WTC11 (cell line): ENCODE data around the gene PSMG4. TPM values are rescaled to one million over a fixed set of nuclear protein-coding genes. Genes with fewer than 3 reads are reported as not detected.
"Not testable (repeated sequence)": the region's sequence is repeated elsewhere in the genome, so short reads cannot be mapped to it uniquely, and the experiment has no call there.

Source experiments
- ATAC-seq: fragments of 200-7000 bp; cut with Tn5 transposase; 2 replicates; pipeline ENCODE4 v1.10.0; 2021; ENCODE audit warnings: mild to moderate bottlenecking, moderate library complexity
- CTCF ChIA-PET: fragments of 300-600 bp; sonication (Branson Sonifier 250); formaldehyde crosslinking; loops from one replicate; lab custom pipeline; 2021; ENCODE audit warnings: antibody characterized with exemption; lab: Charles Lee
- POLR2A ChIA-PET: fragments of 350-600 bp; sonication (Branson Sonifier 250); formaldehyde crosslinking; loops from one replicate; lab custom pipeline; 2021; ENCODE audit warnings: antibody characterized with exemption; lab: Charles Lee
- DNase-seq: peaks from one replicate; pipeline ENCODE4 v3.0.0; 2021; ENCODE audit warnings: low spot score
- H3K27ac Mint-ChIP-seq: 2 replicates; pipeline ENCODE4 v1.8.0; 2021; ENCODE audit warnings: mixed read lengths
- H3K27me3 Mint-ChIP-seq: 2 replicates; pipeline ENCODE4 v1.8.0; 2021; ENCODE audit warnings: low read depth, mild to moderate bottlenecking, moderate library complexity, mixed read lengths
- H3K36me3 Mint-ChIP-seq: 2 replicates; pipeline ENCODE4 v1.8.0; 2021; ENCODE audit warnings: mixed read lengths
- H3K4me1 Mint-ChIP-seq: 2 replicates; pipeline ENCODE4 v1.8.0; 2022; ENCODE audit warnings: mixed read lengths
- H3K4me3 Mint-ChIP-seq: 2 replicates; pipeline ENCODE4 v1.8.0; 2021; ENCODE audit warnings: mild to moderate bottlenecking, moderate library complexity, mixed read lengths
- H3K9me3 Mint-ChIP-seq: 2 replicates; pipeline ENCODE4 v1.8.0; 2021; ENCODE audit warnings: mixed read lengths
- ESRRA ChIP-seq: sonication (generic); formaldehyde crosslinking; IDR thresholded peaks from 2 replicates; pipeline ENCODE4 v1.8.1; 2022; ENCODE audit warnings: mild to moderate bottlenecking, missing genetic modification reagents, borderline replicate concordance
- FOXJ3 ChIP-seq: sonication (generic); formaldehyde crosslinking; IDR thresholded peaks from 2 replicates; pipeline ENCODE4 v1.9.0; 2021; ENCODE audit warnings: missing genetic modification reagents, mild to moderate bottlenecking, borderline replicate concordance
- HMGXB4 ChIP-seq: sonication (generic); formaldehyde crosslinking; IDR thresholded peaks from 2 replicates; pipeline ENCODE4 v1.8.1; 2023; ENCODE audit warnings: mild to moderate bottlenecking, moderate library complexity, missing genetic modification reagents
- JUN ChIP-seq: sonication (generic); formaldehyde crosslinking; IDR thresholded peaks from 2 replicates; pipeline ENCODE4 v1.8.0; 2023; ENCODE audit warnings: mild to moderate bottlenecking, missing genetic modification reagents
- MAX ChIP-seq: sonication (generic); formaldehyde crosslinking; IDR thresholded peaks from 2 replicates; pipeline ENCODE4 v1.8.0; 2022; ENCODE audit warnings: mild to moderate bottlenecking, missing genetic modification reagents
- MXD4 ChIP-seq: fragments of 250-450 bp; sonication (Bioruptor Pico); IDR thresholded peaks from 2 replicates; pipeline ENCODE4 v1.8.0; 2021; ENCODE audit warnings: mild to moderate bottlenecking, moderate library complexity, borderline replicate concordance
- SMAD3 ChIP-seq: sonication (generic); formaldehyde crosslinking; IDR thresholded peaks from 2 replicates; pipeline ENCODE4 v1.8.0; 2022; ENCODE audit warnings: missing genetic modification reagents, mild to moderate bottlenecking, borderline replicate concordance
- SOX15 ChIP-seq: fragments of 250-450 bp; sonication (Bioruptor Pico); IDR thresholded peaks from 2 replicates; pipeline ENCODE4 v1.9.0; 2021; ENCODE audit warnings: mild to moderate bottlenecking
- TEAD1 ChIP-seq: sonication (generic); formaldehyde crosslinking; IDR thresholded peaks from 2 replicates; pipeline ENCODE4 v1.8.0; 2022; ENCODE audit warnings: mild to moderate bottlenecking, missing genetic modification reagents
- ZNF121 ChIP-seq: sonication (generic); formaldehyde crosslinking; IDR thresholded peaks from 2 replicates; pipeline ENCODE4 v1.8.0; 2023; ENCODE audit warnings: missing genetic modification reagents
- ZNF263 ChIP-seq: sonication (generic); formaldehyde crosslinking; IDR thresholded peaks from 2 replicates; pipeline ENCODE4 v1.8.1; 2022; ENCODE audit warnings: low read depth, mild to moderate bottlenecking, moderate library complexity, missing genetic modification reagents
- ZNF416 ChIP-seq: fragments of 250-450 bp; sonication (Bioruptor Pico); IDR thresholded peaks from 2 replicates; pipeline ENCODE4 v1.9.0; 2021; ENCODE audit warnings: mild to moderate bottlenecking, inconsistent platforms
- ZNF423 ChIP-seq: fragments of 250-450 bp; sonication (Bioruptor Pico); IDR thresholded peaks from 2 replicates; pipeline ENCODE4 v2.1.2; 2022; ENCODE audit warnings: mild to moderate bottlenecking, moderate library complexity
- ZNF671 ChIP-seq: fragments of 250-450 bp; sonication (Bioruptor Pico); IDR thresholded peaks from 2 replicates; pipeline ENCODE4 v1.8.0; 2021; ENCODE audit warnings: mild to moderate bottlenecking
- total RNA-seq: library from RNA; stranded (reverse); gene quantifications from 3 replicates; pipeline ENCODE4 v1.2.3, GENCODE V29; 2021
- TF ChIP-seq, protein P1 (sequence below): fragments of 250-450 bp; sonication (Bioruptor Pico); IDR thresholded peaks from 2 replicates; pipeline ENCODE4 v1.9.0; 2021; ENCODE audit warnings: mild to moderate bottlenecking, borderline replicate concordance
- TF ChIP-seq, protein P2 (sequence below): sonication (generic); formaldehyde crosslinking; IDR thresholded peaks from 2 replicates; pipeline ENCODE4 v1.8.1; 2022; ENCODE audit warnings: low read depth, mild to moderate bottlenecking, moderate library complexity, missing genetic modification reagents, borderline replicate concordance
- TF ChIP-seq, protein P3 (sequence below): sonication (generic); formaldehyde crosslinking; IDR thresholded peaks from 2 replicates; pipeline ENCODE4 v1.8.0; 2023; ENCODE audit warnings: mild to moderate bottlenecking, missing genetic modification reagents

PSMG4 gene
- total RNA-seq, 1 experiment from 2014 or later = 38.2 TPM

GRCh38 chr6:3244003-3244831 is 14.5 kb upstream of the PSMG4 start:
- Mint-ChIP-seq H3K27ac (no peak overlapping the region), H3K4me1 (peaks cover 12% of the 10 kb centered on the region), H3K9me3 (no peaks in the 10 kb centered on the region; the same call in 1 of the 2 replicates), H3K36me3 (no peaks in the 10 kb centered on the region; the same call in 1 of the 2 replicates), H3K4me3 (no peak overlapping the region), H3K27me3 (peaks cover 3% of the 10 kb centered on the region; the same call in 1 of the 2 replicates)
- ATAC-seq (no peak), DNase-seq (no peak)
- ChIA-PET CTCF (interaction anchor here (0.7 to 1.9 kb wide), 3 partner anchors 8 to 82 kb away, joined by 3 to 12 read pairs (median 3); no protein-coding TSS in a partner anchor), POLR2A (interaction anchor here (0.6 kb wide), 1 partner anchor 335 kb away, joined by 3 read pairs; no protein-coding TSS in a partner anchor)
- TF ChIP-seq, protein P1, sequence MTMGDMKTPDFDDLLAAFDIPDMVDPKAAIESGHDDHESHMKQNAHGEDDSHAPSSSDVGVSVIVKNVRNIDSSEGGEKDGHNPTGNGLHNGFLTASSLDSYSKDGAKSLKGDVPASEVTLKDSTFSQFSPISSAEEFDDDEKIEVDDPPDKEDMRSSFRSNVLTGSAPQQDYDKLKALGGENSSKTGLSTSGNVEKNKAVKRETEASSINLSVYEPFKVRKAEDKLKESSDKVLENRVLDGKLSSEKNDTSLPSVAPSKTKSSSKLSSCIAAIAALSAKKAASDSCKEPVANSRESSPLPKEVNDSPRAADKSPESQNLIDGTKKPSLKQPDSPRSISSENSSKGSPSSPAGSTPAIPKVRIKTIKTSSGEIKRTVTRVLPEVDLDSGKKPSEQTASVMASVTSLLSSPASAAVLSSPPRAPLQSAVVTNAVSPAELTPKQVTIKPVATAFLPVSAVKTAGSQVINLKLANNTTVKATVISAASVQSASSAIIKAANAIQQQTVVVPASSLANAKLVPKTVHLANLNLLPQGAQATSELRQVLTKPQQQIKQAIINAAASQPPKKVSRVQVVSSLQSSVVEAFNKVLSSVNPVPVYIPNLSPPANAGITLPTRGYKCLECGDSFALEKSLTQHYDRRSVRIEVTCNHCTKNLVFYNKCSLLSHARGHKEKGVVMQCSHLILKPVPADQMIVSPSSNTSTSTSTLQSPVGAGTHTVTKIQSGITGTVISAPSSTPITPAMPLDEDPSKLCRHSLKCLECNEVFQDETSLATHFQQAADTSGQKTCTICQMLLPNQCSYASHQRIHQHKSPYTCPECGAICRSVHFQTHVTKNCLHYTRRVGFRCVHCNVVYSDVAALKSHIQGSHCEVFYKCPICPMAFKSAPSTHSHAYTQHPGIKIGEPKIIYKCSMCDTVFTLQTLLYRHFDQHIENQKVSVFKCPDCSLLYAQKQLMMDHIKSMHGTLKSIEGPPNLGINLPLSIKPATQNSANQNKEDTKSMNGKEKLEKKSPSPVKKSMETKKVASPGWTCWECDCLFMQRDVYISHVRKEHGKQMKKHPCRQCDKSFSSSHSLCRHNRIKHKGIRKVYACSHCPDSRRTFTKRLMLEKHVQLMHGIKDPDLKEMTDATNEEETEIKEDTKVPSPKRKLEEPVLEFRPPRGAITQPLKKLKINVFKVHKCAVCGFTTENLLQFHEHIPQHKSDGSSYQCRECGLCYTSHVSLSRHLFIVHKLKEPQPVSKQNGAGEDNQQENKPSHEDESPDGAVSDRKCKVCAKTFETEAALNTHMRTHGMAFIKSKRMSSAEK = no peak
- TF ChIP-seq MXD4 (CRISPR knock-in tag) (no peak), ZNF263 (no peak), SOX15 (no peak), ZNF121 (CRISPR knock-in tag) (no peak), ESRRA (no peak), TEAD1 (no peak), HMGXB4 (CRISPR knock-in tag) (no peak), SMAD3 (CRISPR knock-in tag) (no peak), ZNF416 (CRISPR knock-in tag) (no peak)
- TF ChIP-seq, protein P2, sequence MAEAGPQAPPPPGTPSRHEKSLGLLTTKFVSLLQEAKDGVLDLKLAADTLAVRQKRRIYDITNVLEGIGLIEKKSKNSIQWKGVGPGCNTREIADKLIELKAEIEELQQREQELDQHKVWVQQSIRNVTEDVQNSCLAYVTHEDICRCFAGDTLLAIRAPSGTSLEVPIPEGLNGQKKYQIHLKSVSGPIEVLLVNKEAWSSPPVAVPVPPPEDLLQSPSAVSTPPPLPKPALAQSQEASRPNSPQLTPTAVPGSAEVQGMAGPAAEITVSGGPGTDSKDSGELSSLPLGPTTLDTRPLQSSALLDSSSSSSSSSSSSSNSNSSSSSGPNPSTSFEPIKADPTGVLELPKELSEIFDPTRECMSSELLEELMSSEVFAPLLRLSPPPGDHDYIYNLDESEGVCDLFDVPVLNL (CRISPR knock-in tag) = no peak

DNA sequence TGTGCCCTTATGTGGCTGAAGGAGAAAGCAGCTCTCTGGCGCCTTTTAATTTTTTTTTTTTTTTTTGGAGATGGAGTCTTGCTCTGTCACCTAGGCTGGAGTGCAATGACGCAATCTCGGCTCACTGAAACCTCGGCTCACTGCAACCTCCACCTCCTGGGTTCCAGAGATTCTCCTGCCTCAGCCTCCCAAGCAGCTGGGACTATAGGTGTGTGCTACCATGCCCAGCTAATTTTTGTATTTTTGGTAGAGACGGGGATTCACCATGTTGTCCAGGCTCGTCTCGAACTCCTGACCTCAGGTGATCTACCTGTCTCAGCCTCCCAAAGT is 13.9 kb upstream of the PSMG4 start:
- H3K9me3 Mint-ChIP-seq, ATAC-seq, H3K27me3 Mint-ChIP-seq, H3K4me3 Mint-ChIP-seq, H3K36me3 Mint-ChIP-seq, H3K27ac Mint-ChIP-seq, DNase-seq: not testable (repeated sequence)
- peaks cover 14% of the 10 kb centered on the region for H3K4me1 Mint-ChIP-seq
- CTCF ChIA-PET = interaction anchor here (1.3 kb wide), 1 partner anchor 9 kb away, joined by 3 read pairs; no protein-coding TSS in a partner anchor
- POLR2A ChIA-PET = interaction anchor here (0.6 kb wide), 1 partner anchor 335 kb away, joined by 3 read pairs; no protein-coding TSS in a partner anchor

GRCh38 chr6:3245216-3245615 is 13.5 kb upstream of the PSMG4 start:
- POLR2A ChIA-PET = no interaction called here
- H3K36me3 Mint-ChIP-seq = no peaks in the 10 kb centered on the region; the same call in 1 of the 2 replicates
- peaks cover 9% of the 10 kb centered on the region for H3K27me3 Mint-ChIP-seq
- no peak overlapping the region for H3K4me3 Mint-ChIP-seq
- ATAC-seq (no peak), DNase-seq (no peak)
- CTCF ChIA-PET = interaction anchor here (1.3 kb wide), 1 partner anchor 9 kb away, joined by 3 read pairs; no protein-coding TSS in a partner anchor
- no peak overlapping the region for H3K27ac Mint-ChIP-seq
- no peaks in the 10 kb centered on the region; the same call in 1 of the 2 replicates for H3K9me3 Mint-ChIP-seq
- H3K4me1 Mint-ChIP-seq = peaks cover 16% of the 10 kb centered on the region
- no peak for TF ChIP-seq JUN (CRISPR knock-in tag)
- no peak for TF ChIP-seq ZNF423 (CRISPR knock-in tag)
- TF ChIP-seq, protein P2 (CRISPR knock-in tag) = no peak
- TF ChIP-seq MAX (CRISPR knock-in tag) = no peak
- TF ChIP-seq FOXJ3 (CRISPR knock-in tag) = no peak
- TF ChIP-seq HMGXB4 (CRISPR knock-in tag) = no peak
- no peak for TF ChIP-seq ZNF671 (CRISPR knock-in tag)
- TF ChIP-seq, protein P3, sequence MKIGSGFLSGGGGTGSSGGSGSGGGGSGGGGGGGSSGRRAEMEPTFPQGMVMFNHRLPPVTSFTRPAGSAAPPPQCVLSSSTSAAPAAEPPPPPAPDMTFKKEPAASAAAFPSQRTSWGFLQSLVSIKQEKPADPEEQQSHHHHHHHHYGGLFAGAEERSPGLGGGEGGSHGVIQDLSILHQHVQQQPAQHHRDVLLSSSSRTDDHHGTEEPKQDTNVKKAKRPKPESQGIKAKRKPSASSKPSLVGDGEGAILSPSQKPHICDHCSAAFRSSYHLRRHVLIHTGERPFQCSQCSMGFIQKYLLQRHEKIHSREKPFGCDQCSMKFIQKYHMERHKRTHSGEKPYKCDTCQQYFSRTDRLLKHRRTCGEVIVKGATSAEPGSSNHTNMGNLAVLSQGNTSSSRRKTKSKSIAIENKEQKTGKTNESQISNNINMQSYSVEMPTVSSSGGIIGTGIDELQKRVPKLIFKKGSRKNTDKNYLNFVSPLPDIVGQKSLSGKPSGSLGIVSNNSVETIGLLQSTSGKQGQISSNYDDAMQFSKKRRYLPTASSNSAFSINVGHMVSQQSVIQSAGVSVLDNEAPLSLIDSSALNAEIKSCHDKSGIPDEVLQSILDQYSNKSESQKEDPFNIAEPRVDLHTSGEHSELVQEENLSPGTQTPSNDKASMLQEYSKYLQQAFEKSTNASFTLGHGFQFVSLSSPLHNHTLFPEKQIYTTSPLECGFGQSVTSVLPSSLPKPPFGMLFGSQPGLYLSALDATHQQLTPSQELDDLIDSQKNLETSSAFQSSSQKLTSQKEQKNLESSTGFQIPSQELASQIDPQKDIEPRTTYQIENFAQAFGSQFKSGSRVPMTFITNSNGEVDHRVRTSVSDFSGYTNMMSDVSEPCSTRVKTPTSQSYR (CRISPR knock-in tag) = no peak
